Keratinocyte (primary cell): ENCODE results near the gene MROH7. TPM values are rescaled to one million over a fixed set of nuclear protein-coding genes. Genes with fewer than 3 reads are reported as not detected.

Experiments used
- DNase-seq: peaks from one replicate; pipeline ENCODE4 v3.0.0-alpha.2; 2011; ENCODE audit warnings: low read depth, missing footprints, low spot score
- FAIRE-seq: peaks from 2 replicates; lab custom pipeline; 2011; peaks lifted over from hg19 to GRCh38; lab: Jason Lieb, UNC
- H2AFZ ChIP-seq: 2 replicates; pipeline ENCODE4 v1.6.0; 2012; ENCODE audit warnings: low read length, control low read depth, inconsistent platforms; ENCODE audit not compliant: control insufficient read depth
- H3K27ac ChIP-seq: 2 replicates; pipeline ENCODE4 v1.5.1; 2011; ENCODE audit warnings: low read length; ENCODE audit not compliant: control insufficient read depth, insufficient read depth
- H3K27me3 ChIP-seq: 3 replicates; pipeline ENCODE4 v1.6.0; 2011; ENCODE audit warnings: low read length; ENCODE audit not compliant: control insufficient read depth, insufficient read depth; ENCODE audit errors: extremely low read depth
- H3K36me3 ChIP-seq, 2 experiments: 2 replicates in 1 of 2; 3 replicates in 1 of 2; pipeline ENCODE4 v1.5.1; 2011; ENCODE audit warnings: low read length in 2 of 2, mild to moderate bottlenecking in 1 of 2; ENCODE audit not compliant: control insufficient read depth in 2 of 2, insufficient read depth in 2 of 2; ENCODE audit errors: extremely low read depth in 1 of 2
- H3K4me1 ChIP-seq: 3 replicates; pipeline ENCODE4 v1.5.1; 2011; ENCODE audit warnings: low read length; ENCODE audit not compliant: control insufficient read depth, insufficient read depth; ENCODE audit errors: extremely low read depth
- H3K4me2 ChIP-seq: 3 replicates; pipeline ENCODE4 v1.6.0; 2011; ENCODE audit warnings: low read depth, low read length; ENCODE audit not compliant: control insufficient read depth, insufficient read depth; ENCODE audit errors: extremely low read depth
- H3K4me3 ChIP-seq, 3 experiments: fragments of 200-600 bp in 1 of 3; sonication (generic) in 1 of 3; 2 replicates in 2 of 3; 3 replicates in 1 of 3; pipeline ENCODE4 v1.5.1; 2011 to 2016; ENCODE audit warnings: low read length in 3 of 3, mild to moderate bottlenecking in 3 of 3, control low read depth in 2 of 3, inconsistent platforms in 1 of 3, low read depth in 1 of 3, mixed read lengths in 1 of 3, mixed run types in 1 of 3, moderate library complexity in 1 of 3; ENCODE audit not compliant: control insufficient read depth in 2 of 3, insufficient read depth in 2 of 3; ENCODE audit errors: extremely low read depth in 1 of 3
- H3K79me2 ChIP-seq: 2 replicates; pipeline ENCODE4 v1.6.0; 2012; ENCODE audit warnings: low read length; ENCODE audit not compliant: control insufficient read depth, insufficient read depth
- H3K9ac ChIP-seq: 3 replicates; pipeline ENCODE4 v1.6.0; 2011; ENCODE audit warnings: low read length; ENCODE audit not compliant: control insufficient read depth, insufficient read depth; ENCODE audit errors: extremely low read depth
- H3K9me1 ChIP-seq: 3 replicates; pipeline ENCODE4 v1.6.0; 2011; ENCODE audit warnings: low read length; ENCODE audit not compliant: control insufficient read depth, insufficient read depth; ENCODE audit errors: extremely low read depth
- H3K9me3 ChIP-seq: 2 replicates; pipeline ENCODE4 v1.5.1; 2012; ENCODE audit warnings: low read depth, low read length; ENCODE audit not compliant: control insufficient read depth
- H4K20me1 ChIP-seq: 3 replicates; pipeline ENCODE4 v1.6.0; 2011; ENCODE audit warnings: low read length; ENCODE audit not compliant: control insufficient read depth, insufficient read depth; ENCODE audit errors: extremely low read depth
- CTCF ChIP-seq, 3 experiments: IDR thresholded peaks in 1 of 3; conservative IDR thresholded peaks in 1 of 3; optimal IDR thresholded peaks in 1 of 3; 2 replicates in 2 of 3; 3 replicates in 1 of 3; pipeline versions ENCODE3 to v1.5.1; 2011; ENCODE audit warnings: low read length in 3 of 3, mild to moderate bottlenecking in 3 of 3, moderate library complexity in 2 of 3, control low read depth in 1 of 3, inconsistent platforms in 1 of 3; ENCODE audit not compliant: insufficient read depth in 2 of 3; ENCODE audit errors: extremely low read depth in 1 of 3
- EZH2 ChIP-seq: IDR thresholded peaks from one replicate; pipeline ENCODE4 v1.6.1; 2012; ENCODE audit warnings: inconsistent platforms, mild to moderate bottlenecking, low read length, moderate library complexity
- dilution Hi-C: fragments of 300-500 bp; cut with MboI; formaldehyde crosslinking; loops from one replicate; pipeline ENCODE4 v1.7.0; 2020; ENCODE audit warnings: low sequenced_read_pairs; ENCODE audit not compliant: extremely low pct_ligation_motif_present
- polyA plus RNA-seq, 5 experiments: library from polyadenylated mRNA; depleted of rRNA in 3 of 5; stranded (reverse) in 3 of 5; stranded (forward) in 1 of 5; unstranded in 1 of 5; fragments of >200 nt; gene quantifications; 1 replicate in 1 of 5; 2 replicates in 3 of 5; 3 replicates in 1 of 5; pipeline versions ENCODE4 v1.2.1 to v1.2.3, GENCODE V29; 2011 to 2012; ENCODE audit warnings: missing spikeins in 2 of 5, low read depth in 1 of 5, low replicate concordance in 1 of 5

MROH7 gene
- polyA plus RNA-seq, 1 donor (not counting 4 experiments of a cell fraction or from before 2014, with no cell fraction given), result not detected

- Histone ChIP-seq H3K36me3 (no peaks in the 10 kb centered on the region), H3K9me1 (no peaks in the 10 kb centered on the region), H3K4me3 (no peak overlapping the region), H4K20me1 (no peaks in the 10 kb centered on the region), H3K79me2 (no peaks in the 10 kb centered on the region), H3K4me2 (no peak overlapping the region), H2AFZ (no peak overlapping the region), H3K27me3 (peaks cover 13% of the 10 kb centered on the region), H3K9me3 (no peaks in the 10 kb centered on the region), H3K9ac (no peak overlapping the region), H3K27ac (no peak overlapping the region), H3K4me1 (no peaks in the 10 kb centered on the region)
- dilution Hi-C loops, result no loop called here
- no peak for DNase-seq
- FAIRE-seq, result no peak
- TF ChIP-seq EZH2 (no peak), CTCF (optimal IDR thresholded peaks at IDR 0.05 in 1 of 3, IDR thresholded peaks at IDR 0.05 in 1 of 3, conservative IDR thresholded peaks at IDR 0.05 in 1 of 3; ENCODE audit: extremely low read depth in 1 of 3, insufficient read depth in 2 of 3, low read length in 3 of 3) (no peak)
These were observed 7.7 kb downstream of the MROH7 start for GRCh38 chr1:54649130-54649898.

- DNase-seq (no peak), FAIRE-seq (no peak)
- H3K4me1 ChIP-seq, result no peaks in the 10 kb centered on the region
- H3K27me3 ChIP-seq, result peaks cover 13% of the 10 kb centered on the region
- no peak for TF ChIP-seq CTCF (optimal IDR thresholded peaks at IDR 0.05 in 1 of 3, IDR thresholded peaks at IDR 0.05 in 1 of 3, conservative IDR thresholded peaks at IDR 0.05 in 1 of 3; ENCODE audit: extremely low read depth in 1 of 3, insufficient read depth in 2 of 3, low read length in 3 of 3)
- H3K9me1 ChIP-seq, result no peaks in the 10 kb centered on the region
- no peaks in the 10 kb centered on the region for H3K79me2 ChIP-seq
- H4K20me1 ChIP-seq, result no peaks in the 10 kb centered on the region
- H3K4me3 ChIP-seq, result no peak overlapping the region
- no peak overlapping the region for H3K27ac ChIP-seq
- H3K4me2 ChIP-seq, result no peak overlapping the region
- no peaks in the 10 kb centered on the region for H3K36me3 ChIP-seq
- dilution Hi-C loops, result no loop called here
- no peaks in the 10 kb centered on the region for H3K9me3 ChIP-seq
- H2AFZ ChIP-seq, result no peak overlapping the region
- no peak overlapping the region for H3K9ac ChIP-seq
These were observed 8.3 kb downstream of the MROH7 start for GRCh38 chr1:54649921-54650320.
